GM18498 (cell line): ENCODE measurements around the gene COCH.
"Not testable (repeated sequence)": the region's sequence is repeated elsewhere in the genome, so short reads cannot be mapped to it uniquely, and the experiment has no call there.

Experiments
- ATAC-seq: cut with Tn5 transposase; IDR thresholded peaks from one replicate; pipeline ENCODE4 v1.9.1; 2021; ENCODE audit warnings: mild to moderate bottlenecking, moderate library complexity; ENCODE audit not compliant: unreplicated experiment

The COCH gene

DNA sequence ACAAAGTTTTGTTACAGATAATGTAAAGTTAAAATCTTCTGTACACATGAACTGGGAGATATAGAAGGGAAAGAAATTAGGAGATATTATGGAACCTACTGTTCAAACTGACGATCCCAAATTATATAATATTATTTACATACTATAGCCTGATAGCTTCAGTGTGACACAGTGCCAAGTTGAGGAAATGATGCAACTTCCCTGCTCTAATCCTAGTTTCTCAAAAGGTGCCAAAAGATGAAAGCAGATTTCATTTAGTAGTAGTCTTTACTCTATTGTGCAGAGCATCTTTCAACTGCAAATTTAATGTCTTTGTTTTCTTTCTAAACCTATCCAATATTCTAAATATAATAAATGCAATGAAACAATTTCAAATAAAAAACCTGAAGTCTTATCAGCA lies 46.9 kb downstream of the COCH start:
- ATAC-seq = no peak

DNA sequence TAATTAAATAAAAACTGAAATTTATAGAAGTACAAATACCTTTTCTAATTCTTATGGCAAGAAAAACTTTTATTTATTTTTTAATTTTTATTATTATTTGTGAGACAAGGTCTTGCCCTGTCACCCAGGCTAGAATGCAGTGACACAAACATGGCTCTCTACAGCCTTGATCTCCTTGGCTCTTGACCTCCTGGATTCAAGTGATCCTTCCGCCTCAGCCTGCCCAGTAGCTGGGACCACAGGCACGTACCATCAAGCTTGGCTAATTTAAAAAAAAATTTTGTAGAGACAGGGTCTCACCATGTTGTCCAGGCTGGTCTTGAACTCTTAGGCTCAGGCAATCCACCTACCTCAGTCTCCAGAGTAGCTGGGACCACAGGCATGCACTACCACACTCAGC lies 47.4 kb downstream of the COCH start:
- ATAC-seq = no peak

DNA sequence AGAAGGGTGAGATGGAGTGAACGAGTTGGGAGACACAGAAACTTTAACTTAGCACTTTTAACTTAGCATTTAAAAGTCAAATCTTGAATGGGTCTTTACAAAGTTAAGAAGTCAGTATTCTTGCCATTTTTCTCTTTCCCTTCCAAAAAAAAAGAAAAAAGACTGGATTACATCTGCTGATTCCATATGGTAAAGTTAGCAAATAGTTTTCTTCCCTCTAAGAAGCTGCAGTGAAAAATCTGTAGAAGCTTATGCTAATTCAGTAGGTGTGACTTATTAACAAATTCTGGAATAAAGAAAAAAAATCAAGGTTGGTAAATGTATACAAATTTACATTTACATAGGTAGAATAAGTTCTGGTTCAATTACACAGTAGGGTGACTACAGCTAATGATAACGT lies 50.9 kb downstream of the COCH start:
- ATAC-seq = no peak

DNA sequence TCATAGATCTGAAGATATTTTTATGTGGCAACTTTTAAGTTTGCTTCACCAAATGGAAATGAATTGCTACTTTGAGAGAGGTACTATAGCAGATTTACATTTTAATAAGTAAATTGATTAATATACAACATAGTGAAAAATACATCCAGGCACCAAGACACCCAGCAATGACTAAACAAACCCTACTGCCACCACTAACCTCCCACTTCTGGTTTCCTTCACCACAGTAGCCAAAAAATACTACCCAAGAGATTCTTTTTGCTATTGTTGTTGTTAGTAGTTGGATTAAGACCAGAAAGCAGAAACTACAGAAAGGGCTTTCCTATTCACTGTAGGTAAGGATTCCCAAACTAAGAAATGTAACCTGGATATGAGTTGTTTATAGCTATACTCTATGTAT lies 54.1 kb downstream of the COCH start:
- peak; percentile 60 for ATAC-seq

DNA sequence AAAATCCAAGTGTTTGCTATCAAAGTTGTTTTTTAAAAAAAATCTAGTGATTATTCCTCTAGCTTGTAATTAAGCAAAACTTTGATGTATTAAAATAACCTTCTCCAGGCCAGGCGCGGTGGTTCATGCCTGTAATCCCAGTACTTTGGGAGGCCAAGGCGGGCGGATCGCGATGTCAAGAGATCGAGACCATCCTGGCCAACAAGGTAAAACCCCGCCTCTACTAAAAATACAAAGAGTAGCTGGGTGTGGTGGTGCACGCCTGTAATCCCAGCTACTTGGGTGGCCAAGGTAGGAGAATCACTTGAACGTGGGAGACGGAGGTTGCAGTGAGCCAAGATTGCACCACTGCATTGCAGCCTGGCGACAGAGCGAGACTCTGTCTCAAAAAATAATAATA lies 59.6 kb downstream of the COCH start:
- not testable (repeated sequence) for ATAC-seq

DNA sequence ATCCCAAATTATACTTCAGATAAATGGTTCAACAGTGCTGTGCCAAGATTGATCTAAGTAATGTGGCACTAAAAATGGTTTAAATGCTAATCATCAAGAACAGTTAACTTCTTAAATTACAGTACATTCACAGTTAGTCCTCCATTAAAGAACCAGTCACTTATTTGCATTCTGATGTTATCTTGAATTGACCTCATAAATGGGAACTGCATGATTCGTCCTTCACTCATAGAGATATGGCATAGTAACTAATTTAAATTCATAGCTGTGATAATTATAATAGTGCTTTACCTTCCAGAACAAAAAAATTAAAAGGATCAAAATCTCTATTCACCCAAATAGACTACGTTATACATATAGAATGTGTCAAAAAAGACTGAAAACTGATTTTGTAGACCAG lies 61.1 kb downstream of the COCH start:
- no peak for ATAC-seq

DNA sequence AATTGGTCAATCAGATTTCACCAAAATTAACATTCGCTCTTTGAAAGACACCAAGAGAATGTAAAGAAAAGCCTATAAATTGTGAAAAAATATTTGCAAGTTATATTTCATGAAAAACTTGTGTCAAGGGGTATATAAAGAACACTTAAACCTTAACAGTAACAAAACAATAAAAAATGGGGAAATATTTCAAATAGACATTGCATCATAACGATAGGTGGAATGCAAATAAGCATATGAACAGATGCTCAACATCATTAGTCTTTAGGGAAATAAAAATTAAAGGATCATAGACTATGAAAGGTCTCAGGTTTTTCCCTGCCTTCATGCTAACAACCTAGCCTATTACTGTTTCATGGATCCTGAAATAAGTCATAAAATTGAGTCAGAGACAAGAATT lies 64.3 kb downstream of the COCH start:
- ATAC-seq = no peak
